Astrocyte (in vitro differentiated cells and primary cell): ENCODE data around the gene RNU6-7. TPM values are rescaled to one million over a fixed set of nuclear protein-coding genes. Genes with fewer than 3 reads are reported as not detected.
A peak's percentile ranks its signal among the peaks of the same experiment; 100 is the strongest.

Source experiments
- DNase-seq: peaks from one replicate; pipeline ENCODE4 v3.0.0-alpha.2; 2010; ENCODE audit warnings: low read depth
- FAIRE-seq: peaks from 2 replicates; lab custom pipeline; 2011; peaks lifted over from hg19 to GRCh38; lab: Jason Lieb, UNC
- H2AFZ ChIP-seq: 2 replicates; pipeline ENCODE4 v1.6.0; 2012; ENCODE audit warnings: low read depth, low read length, inconsistent platforms
- H3K27ac ChIP-seq: 2 replicates; pipeline ENCODE4 v1.5.1; 2011; ENCODE audit warnings: low read depth, low read length, inconsistent platforms
- H3K27me3 ChIP-seq: 2 replicates; pipeline ENCODE4 v1.6.0; 2011; ENCODE audit warnings: low read length, inconsistent platforms; ENCODE audit not compliant: insufficient read depth
- H3K36me3 ChIP-seq: 2 replicates; pipeline ENCODE4 v1.5.1; 2011; ENCODE audit warnings: low read length, inconsistent platforms; ENCODE audit not compliant: insufficient read depth
- H3K4me1 ChIP-seq: 2 replicates; pipeline ENCODE4 v1.5.1; 2011; ENCODE audit warnings: low read length, inconsistent platforms; ENCODE audit not compliant: insufficient read depth
- H3K4me2 ChIP-seq: 2 replicates; pipeline ENCODE4 v1.6.0; 2012; ENCODE audit warnings: low read length, inconsistent platforms
- H3K4me3 ChIP-seq: 2 replicates; pipeline ENCODE4 v1.5.1; 2011; ENCODE audit warnings: low read depth, mild to moderate bottlenecking, low read length, inconsistent platforms; ENCODE audit not compliant: insufficient read depth
- H3K79me2 ChIP-seq: 2 replicates; pipeline ENCODE4 v1.6.0; 2012; ENCODE audit warnings: mild to moderate bottlenecking, low read length, inconsistent platforms; ENCODE audit not compliant: insufficient read depth
- H3K9ac ChIP-seq: 2 replicates; pipeline ENCODE4 v1.6.0; 2012; ENCODE audit warnings: mild to moderate bottlenecking, low read length, inconsistent platforms
- H3K9me3 ChIP-seq: 2 replicates; pipeline ENCODE4 v1.5.1; 2012; ENCODE audit warnings: low read depth, mild to moderate bottlenecking, low read length, inconsistent platforms; ENCODE audit not compliant: insufficient read depth
- H4K20me1 ChIP-seq: 2 replicates; pipeline ENCODE4 v1.6.0; 2012; ENCODE audit warnings: low read length, inconsistent platforms; ENCODE audit not compliant: insufficient read depth
- H3K27ac Mint-ChIP-seq: one replicate; pipeline ENCODE4 v1.8.0; 2021; ENCODE audit warnings: mild to moderate bottlenecking, mixed read lengths; ENCODE audit not compliant: unreplicated experiment
- H3K27me3 Mint-ChIP-seq: one replicate; pipeline ENCODE4 v1.8.0; 2021; ENCODE audit warnings: low read depth, mixed read lengths; ENCODE audit not compliant: unreplicated experiment
- H3K36me3 Mint-ChIP-seq: one replicate; pipeline ENCODE4 v1.8.0; 2021; ENCODE audit warnings: low read depth, mixed read lengths; ENCODE audit not compliant: unreplicated experiment
- H3K4me1 Mint-ChIP-seq: one replicate; pipeline ENCODE4 v1.8.0; 2021; ENCODE audit warnings: low read depth, mixed read lengths; ENCODE audit not compliant: unreplicated experiment
- H3K4me3 Mint-ChIP-seq: one replicate; pipeline ENCODE4 v1.8.0; 2021; ENCODE audit warnings: mild to moderate bottlenecking, moderate library complexity, mixed read lengths; ENCODE audit not compliant: unreplicated experiment
- H3K9me3 Mint-ChIP-seq: one replicate; pipeline ENCODE4 v1.8.0; 2021; ENCODE audit warnings: mild to moderate bottlenecking, mixed read lengths; ENCODE audit not compliant: unreplicated experiment
- CTCF ChIP-seq: IDR thresholded peaks from 2 replicates; pipeline ENCODE4 v1.5.1; 2011; ENCODE audit warnings: low read depth, mild to moderate bottlenecking, inconsistent platforms, low read length, moderate library complexity; ENCODE audit not compliant: insufficient read depth
- EZH2 ChIP-seq: IDR thresholded peaks from 2 replicates; pipeline ENCODE4 v1.6.1; 2012; ENCODE audit warnings: mild to moderate bottlenecking, low read length, inconsistent platforms; ENCODE audit not compliant: insufficient read depth
- total RNA-seq: library from RNA; stranded (reverse); gene quantifications from 2 replicates; pipeline ENCODE4 v1.2.1, GENCODE V29; 2021

Gene RNU6-7
- total RNA-seq, 1 donor from 2014 or later: not detected

- no peaks in the 10 kb centered on the region for H3K9me3 ChIP-seq
- H3K36me3 Mint-ChIP-seq: no peaks in the 10 kb centered on the region
- no peak overlapping the region for H3K27ac Mint-ChIP-seq
- peaks cover 4% of the 10 kb centered on the region for H3K4me1 Mint-ChIP-seq
- no peaks in the 10 kb centered on the region for H3K36me3 ChIP-seq
- H2AFZ ChIP-seq: no peak overlapping the region
- no peak for DNase-seq
- H3K4me3 ChIP-seq: no peak overlapping the region
- no peak for TF ChIP-seq EZH2
- no peaks in the 10 kb centered on the region for H3K4me1 ChIP-seq
- no peak overlapping the region for H3K4me3 Mint-ChIP-seq
- H3K4me2 ChIP-seq: no peak overlapping the region
- H3K27me3 ChIP-seq: no peaks in the 10 kb centered on the region
- H4K20me1 ChIP-seq: no peaks in the 10 kb centered on the region
- H3K27me3 Mint-ChIP-seq: no peaks in the 10 kb centered on the region
- FAIRE-seq: no peak
- H3K9me3 Mint-ChIP-seq: peaks cover 4% of the 10 kb centered on the region
- no peak overlapping the region for H3K9ac ChIP-seq
- no peak overlapping the region for H3K27ac ChIP-seq
- H3K79me2 ChIP-seq: no peaks in the 10 kb centered on the region
These were observed 12.0 kb upstream of the RNU6-7 start for GRCh38 chr14:32189811-32190210.

- Histone ChIP-seq H3K4me2 (no peak overlapping the region), H3K27me3 (no peaks in the 10 kb centered on the region), H2AFZ (no peak overlapping the region), H4K20me1 (no peaks in the 10 kb centered on the region), H3K36me3 (no peaks in the 10 kb centered on the region), H3K79me2 (no peaks in the 10 kb centered on the region), H3K9me3 (no peaks in the 10 kb centered on the region), H3K9ac (no peak overlapping the region), H3K4me3 (no peak overlapping the region), H3K4me1 (no peaks in the 10 kb centered on the region), H3K27ac (no peak overlapping the region)
- H3K27ac Mint-ChIP-seq: peak overlapping the region; percentile 86
- FAIRE-seq: no peak
- no peak overlapping the region for H3K4me3 Mint-ChIP-seq
- H3K36me3 Mint-ChIP-seq: no peaks in the 10 kb centered on the region
- H3K9me3 Mint-ChIP-seq: no peaks in the 10 kb centered on the region
- H3K4me1 Mint-ChIP-seq: peaks cover 4% of the 10 kb centered on the region
- DNase-seq: peak; percentile 18
- no peaks in the 10 kb centered on the region for H3K27me3 Mint-ChIP-seq
- no peak for TF ChIP-seq EZH2
These were observed 11.2 kb upstream of the RNU6-7 start for GRCh38 chr14:32190673-32191072.

GRCh38 chr14:32192712-32193373 is 9.0 kb upstream of the RNU6-7 start:
- FAIRE-seq (no peak), DNase-seq (no peak)
- no peaks in the 10 kb centered on the region for H3K36me3 Mint-ChIP-seq
- TF ChIP-seq CTCF (no peak), EZH2 (no peak)
- Histone ChIP-seq H3K4me3 (no peak overlapping the region), H4K20me1 (no peaks in the 10 kb centered on the region), H3K9me3 (no peaks in the 10 kb centered on the region), H3K27me3 (no peaks in the 10 kb centered on the region), H3K4me1 (no peaks in the 10 kb centered on the region), H3K4me2 (no peak overlapping the region), H3K27ac (no peak overlapping the region), H3K9ac (no peak overlapping the region), H3K79me2 (no peaks in the 10 kb centered on the region), H2AFZ (no peak overlapping the region), H3K36me3 (no peaks in the 10 kb centered on the region)
- H3K27ac Mint-ChIP-seq: no peak overlapping the region
- H3K27me3 Mint-ChIP-seq: no peaks in the 10 kb centered on the region
- H3K4me1 Mint-ChIP-seq: peaks cover 4% of the 10 kb centered on the region
- no peaks in the 10 kb centered on the region for H3K9me3 Mint-ChIP-seq
- no peak overlapping the region for H3K4me3 Mint-ChIP-seq
